Measurements from ENCODE around the gene TRIM9.

TRIM9 gene

GRCh38 chr14:51093371-51094281 is 1.3 kb downstream of the TRIM9 start:
- DNase-seq, result peak in 57 of 58 donors; percentile 31 to 88 (median 76)

- peak in 1 of 58 donors; percentile 4 for DNase-seq
Observed at GRCh38 chr14:51092965-51093364, 1.9 kb downstream of the TRIM9 start.

- DNase-seq, result no peak
Observed at GRCh38 chr14:51089278-51089677, 5.6 kb downstream of the TRIM9 start.

GRCh38 chr14:51087031-51087441 is 7.9 kb downstream of the TRIM9 start:
- DNase-seq, result no peak

- no peak for DNase-seq
Observed at GRCh38 chr14:51086044-51086443, 8.9 kb downstream of the TRIM9 start.

GRCh38 chr14:51084962-51085361 is 9.9 kb downstream of the TRIM9 start:
- no peak for DNase-seq

GRCh38 chr14:51084507-51084906 is 10.4 kb downstream of the TRIM9 start:
- no peak for DNase-seq

GRCh38 chr14:51082349-51082748 is 12.6 kb downstream of the TRIM9 start:
- DNase-seq, result no peak

GRCh38 chr14:51081712-51082111 is 13.2 kb downstream of the TRIM9 start:
- DNase-seq, result no peak

GRCh38 chr14:51081209-51081608 is 13.7 kb downstream of the TRIM9 start:
- no peak for DNase-seq

GRCh38 chr14:51080645-51081044 is 14.3 kb downstream of the TRIM9 start:
- no peak for DNase-seq

GRCh38 chr14:51079489-51079888 is 15.4 kb downstream of the TRIM9 start:
- no peak for DNase-seq

- DNase-seq, result no peak
Observed at GRCh38 chr14:51079085-51079484, 15.8 kb downstream of the TRIM9 start.

- no peak for DNase-seq
Observed at GRCh38 chr14:51074701-51075385, 20.1 kb downstream of the TRIM9 start.

GRCh38 chr14:51073731-51074130 is 21.2 kb downstream of the TRIM9 start:
- no peak for DNase-seq

GRCh38 chr14:51072976-51073375 is 21.9 kb downstream of the TRIM9 start:
- no peak for DNase-seq

- DNase-seq, result peak in 6 of 58 donors; percentile 7 to 33 (median 16)
Observed at GRCh38 chr14:51071857-51072256, 23.0 kb downstream of the TRIM9 start.

GRCh38 chr14:51070726-51071125 is 24.2 kb downstream of the TRIM9 start:
- no peak for DNase-seq

- no peak for DNase-seq
Observed at GRCh38 chr14:51069055-51069454, 25.9 kb downstream of the TRIM9 start.

- DNase-seq, result no peak
Observed at GRCh38 chr14:51068268-51068667, 26.6 kb downstream of the TRIM9 start.

- no peak for DNase-seq
Observed at GRCh38 chr14:51067295-51067694, 27.6 kb downstream of the TRIM9 start.

- DNase-seq, result peak in 9 of 58 donors; percentile 9 to 61 (median 30)
Observed at GRCh38 chr14:51066576-51066975, 28.3 kb downstream of the TRIM9 start.

- no peak for DNase-seq
Observed at GRCh38 chr14:51059032-51059431, 35.9 kb downstream of the TRIM9 start.

Data from anterior cingulate cortex (tissue), 58 donors.